GM18508 (cell line): ENCODE measurements around the gene UBE2R2.
"Not testable (repeated sequence)": the region's sequence is repeated elsewhere in the genome, so short reads cannot be mapped to it uniquely, and the experiment has no call there.

Experiments
- ATAC-seq: cut with Tn5 transposase; IDR thresholded peaks from one replicate; pipeline ENCODE4 v1.9.1; 2021; ENCODE audit warnings: moderate number of reproducible peaks; ENCODE audit not compliant: insufficient read depth, unreplicated experiment

Gene UBE2R2

GRCh38 chr9:33816327-33817252, at the start of gene UBE2R2:
Gene UBE2R2, plus strand, starts transcription at chr9:33817160. Its CDS starts 598 bp downstream, at chr9:33817758.
- peak; percentile 45 for ATAC-seq

DNA sequence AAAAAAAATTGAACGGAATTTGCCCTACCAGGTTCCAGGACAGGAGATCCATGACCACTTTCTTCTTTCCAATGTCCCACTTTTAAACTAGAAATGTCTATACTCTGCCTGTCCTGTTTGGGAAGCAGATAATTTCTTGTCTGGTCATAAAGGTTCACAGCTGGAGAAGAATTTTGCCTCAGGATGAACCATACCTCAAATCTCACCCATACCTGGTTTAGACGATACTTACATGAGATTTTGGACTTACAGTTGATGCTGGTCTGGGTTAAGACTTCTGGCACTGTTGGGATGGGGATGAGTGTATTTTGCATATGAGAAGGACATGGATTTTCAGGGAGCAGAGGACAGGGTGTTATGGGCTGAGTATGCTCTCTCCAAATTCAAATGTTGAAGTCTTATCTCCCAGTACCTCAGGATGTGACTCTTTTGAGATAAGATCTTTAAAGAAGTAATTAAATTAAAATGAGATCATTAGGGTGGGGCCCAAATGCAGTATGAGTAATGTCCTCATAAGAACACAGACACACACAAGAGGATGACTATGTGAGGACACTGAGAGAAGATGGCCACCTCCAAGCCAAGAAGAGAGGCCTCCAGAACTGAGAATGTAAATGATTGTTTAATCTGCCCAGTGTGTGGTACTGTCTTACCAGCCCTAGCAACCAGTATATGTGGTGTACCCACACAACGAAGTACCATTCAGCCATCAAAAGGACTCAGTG, 46.6 kb upstream of the UBE2R2 start:
- ATAC-seq: not testable (repeated sequence)

GRCh38 chr9:33773135-33773534, 43.8 kb upstream of the UBE2R2 start:
- ATAC-seq: not testable (repeated sequence)

- ATAC-seq: not testable (repeated sequence)
Observed at GRCh38 chr9:33774074-33774659, 42.8 kb upstream of the UBE2R2 start.

DNA sequence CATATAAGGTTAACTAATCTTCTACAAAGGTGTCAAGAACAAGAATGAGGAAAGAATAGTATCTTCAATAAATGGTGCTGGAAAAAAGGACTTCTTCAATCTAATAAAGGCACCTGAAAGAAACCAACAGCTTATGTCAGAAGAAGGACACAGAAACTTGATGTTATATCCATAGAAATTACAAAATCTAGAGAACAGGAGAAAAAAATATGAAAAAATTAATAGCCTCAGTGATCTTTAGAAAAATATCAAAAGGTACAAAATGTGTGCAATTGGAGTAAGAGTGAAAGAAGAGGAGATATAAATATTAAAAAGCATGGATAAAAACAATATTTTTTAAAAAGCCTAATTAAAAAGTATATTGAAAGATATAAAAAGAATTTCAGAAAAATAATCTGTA, 40.4 kb upstream of the UBE2R2 start:
- ATAC-seq: no peak

DNA sequence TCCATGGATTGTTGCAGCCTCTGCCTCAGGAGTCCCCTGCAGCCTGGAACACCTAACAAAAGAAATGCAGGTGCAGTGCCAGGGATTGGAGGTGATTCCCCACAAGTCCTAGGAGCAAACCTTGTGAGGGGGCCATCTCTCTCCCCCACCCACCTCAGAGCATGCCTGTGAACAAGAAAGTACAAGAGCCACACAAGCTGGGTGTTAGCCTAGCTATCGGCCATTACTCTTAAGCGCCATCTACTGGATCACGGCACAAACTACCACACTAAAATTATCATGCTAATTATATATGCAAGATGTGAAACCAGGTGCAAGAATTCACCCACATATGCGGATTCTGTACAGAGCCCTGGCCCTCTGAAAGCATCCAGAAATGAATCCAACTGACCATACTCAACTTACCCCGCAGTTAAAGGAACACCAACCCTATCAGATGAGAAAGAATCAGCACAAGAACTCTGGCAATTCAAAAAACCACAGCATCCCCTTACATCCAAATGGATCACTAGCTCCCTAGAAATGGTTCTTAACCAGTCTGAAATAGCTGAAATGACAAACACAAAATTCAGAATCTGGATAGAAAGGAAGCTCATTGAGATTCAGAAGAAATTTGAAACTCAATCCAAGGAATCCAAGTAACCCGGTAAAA, 38.1 kb upstream of the UBE2R2 start:
- peak; percentile 59 for ATAC-seq

DNA sequence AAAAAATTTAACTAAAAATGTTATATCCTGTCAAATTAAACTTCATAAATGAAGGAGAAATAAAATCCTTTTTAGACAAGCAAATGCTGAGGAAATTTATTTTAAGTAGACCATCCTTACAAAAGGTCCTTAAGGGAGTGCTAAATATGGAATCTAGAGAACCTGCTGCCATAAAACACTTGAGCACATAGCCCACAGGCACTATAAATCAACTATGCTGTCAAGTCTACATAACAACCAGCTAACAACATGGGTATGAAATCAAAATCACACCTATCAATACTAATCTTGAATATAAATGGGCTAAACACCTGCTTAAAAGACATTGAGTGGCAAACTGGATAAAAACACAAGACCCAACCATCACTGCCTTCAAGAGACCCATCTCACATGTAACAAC, 36.7 kb upstream of the UBE2R2 start:
- no peak for ATAC-seq

DNA sequence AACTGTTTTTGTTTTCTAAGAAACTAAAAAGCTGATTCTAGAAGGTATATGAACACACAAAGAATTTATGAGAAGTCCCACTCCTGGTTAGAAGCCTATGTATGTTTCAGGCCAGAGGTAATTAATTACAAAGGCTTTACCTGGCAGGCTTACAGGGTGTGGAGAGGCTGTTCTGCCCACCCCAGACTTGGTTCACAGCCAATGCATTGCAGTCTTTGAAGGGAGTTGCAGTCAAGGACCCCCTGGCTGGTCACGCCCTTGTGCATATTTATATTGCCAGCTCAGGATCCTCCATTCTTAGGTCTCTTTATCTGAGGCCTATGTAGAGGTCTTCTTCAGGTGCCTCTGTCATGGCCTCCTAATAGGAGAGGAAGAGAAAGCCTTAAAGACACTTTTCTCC, 35.2 kb upstream of the UBE2R2 start:
- no peak for ATAC-seq

GRCh38 chr9:33782395-33783152, 34.4 kb upstream of the UBE2R2 start:
- ATAC-seq: no peak

DNA sequence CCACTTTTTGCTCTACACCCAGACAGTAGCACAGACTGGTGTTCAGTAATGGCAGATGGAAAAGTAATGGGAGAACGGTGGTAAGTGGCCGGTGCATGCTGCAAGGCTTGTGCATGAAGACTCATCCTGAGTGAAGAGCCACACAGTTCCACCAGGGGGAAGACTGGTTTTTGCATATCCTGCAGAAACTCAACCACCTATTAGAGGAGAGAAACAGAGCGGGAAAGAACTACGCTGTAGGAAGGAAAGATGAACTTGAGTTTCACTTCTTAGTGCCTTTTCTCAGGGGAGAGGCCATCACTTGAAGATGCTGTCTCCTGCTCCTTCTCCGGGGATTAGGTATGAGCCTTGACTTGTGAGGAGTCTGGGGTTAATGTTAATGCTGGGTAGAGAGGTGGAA, 31.0 kb upstream of the UBE2R2 start:
- no peak for ATAC-seq

DNA sequence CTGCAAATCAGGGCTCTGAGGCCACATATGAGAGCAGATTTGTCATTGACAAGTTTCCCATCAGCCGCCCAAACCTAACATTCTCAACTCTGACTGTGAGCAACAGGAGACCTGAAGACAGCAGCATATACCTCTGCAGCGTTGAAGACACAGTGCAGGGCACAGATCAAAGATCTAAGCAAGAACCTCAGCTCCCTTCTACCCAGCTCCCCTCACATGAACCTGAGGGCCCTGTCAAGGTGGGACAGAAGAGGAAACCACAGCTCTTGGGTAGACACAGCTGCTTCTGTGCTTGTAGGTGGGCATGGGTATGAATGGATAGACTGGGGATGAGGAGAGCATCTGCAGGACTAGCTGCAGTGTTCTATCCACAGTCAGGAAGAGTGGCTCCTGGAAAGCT, 30.3 kb upstream of the UBE2R2 start:
- no peak for ATAC-seq

DNA sequence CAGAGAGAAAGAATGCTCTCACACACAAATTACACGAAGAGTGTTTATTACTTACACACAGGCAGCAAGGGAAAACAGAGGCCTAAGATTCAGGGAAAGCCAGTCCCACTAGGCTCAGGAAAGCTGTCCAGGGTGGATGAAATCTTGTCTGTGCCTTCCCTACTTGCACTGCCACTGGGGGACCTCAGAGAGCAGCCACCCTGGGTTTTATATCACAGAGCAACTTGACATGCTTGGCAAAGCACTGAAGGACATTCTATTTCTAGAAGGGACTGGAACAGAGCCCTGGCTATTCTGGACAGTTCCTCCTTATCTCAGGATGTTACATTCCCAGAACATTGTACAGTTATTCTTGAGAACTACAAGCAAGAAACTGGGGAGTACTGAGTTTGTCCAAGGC, 29.1 kb upstream of the UBE2R2 start:
- no peak for ATAC-seq

DNA sequence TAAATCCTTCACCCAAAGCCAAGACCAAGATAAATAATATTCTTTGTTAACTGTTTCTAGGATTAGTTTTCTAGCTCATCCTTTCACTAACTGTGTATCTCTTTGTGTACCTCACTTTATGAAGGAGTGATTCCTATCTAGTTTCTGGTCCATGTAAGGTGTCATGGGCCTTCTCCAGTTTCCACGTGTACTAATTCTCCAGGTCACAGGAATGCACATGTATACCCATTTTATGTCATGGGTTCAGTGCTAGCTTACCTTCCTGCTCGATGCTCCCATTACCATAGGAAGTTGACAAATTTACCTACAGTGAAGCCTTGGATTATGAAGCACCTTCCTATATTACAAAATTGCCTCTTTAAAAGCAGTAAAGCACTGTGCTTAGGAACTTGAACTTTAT, 27.5 kb upstream of the UBE2R2 start:
- not testable (repeated sequence) for ATAC-seq

- no peak for ATAC-seq
Observed at GRCh38 chr9:33791117-33791516, 25.8 kb upstream of the UBE2R2 start.

- not testable (repeated sequence) for ATAC-seq
Observed at GRCh38 chr9:33793496-33793895, 23.5 kb upstream of the UBE2R2 start.

- ATAC-seq: no peak
Observed at GRCh38 chr9:33794560-33794959, 22.4 kb upstream of the UBE2R2 start.

DNA sequence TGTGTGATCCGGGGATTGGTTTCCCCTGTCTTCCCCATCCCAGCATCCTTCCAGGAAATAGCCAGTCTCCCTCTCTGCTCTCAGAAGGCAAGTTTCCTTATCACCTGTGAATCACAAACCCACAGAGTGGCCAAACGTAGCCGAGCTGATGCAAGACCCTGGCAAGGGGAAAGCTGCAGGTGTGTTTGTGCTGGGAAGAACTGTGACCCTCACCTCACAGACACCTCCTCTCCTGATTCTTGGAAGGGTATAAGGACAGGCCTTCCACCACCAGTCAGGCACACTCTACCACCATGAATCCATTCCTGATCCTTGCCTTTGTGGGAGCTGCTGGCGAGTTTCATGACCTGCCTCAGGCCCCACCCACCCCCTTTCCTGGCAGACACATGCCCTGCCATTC, 21.7 kb upstream of the UBE2R2 start, which contains the start of gene PRSS3:
PRSS3 (plus strand) TSS at position 281 of the 400 bp plus-strand sequence; CDS start at position 294, 13 bp downstream.
- ATAC-seq: no peak

DNA sequence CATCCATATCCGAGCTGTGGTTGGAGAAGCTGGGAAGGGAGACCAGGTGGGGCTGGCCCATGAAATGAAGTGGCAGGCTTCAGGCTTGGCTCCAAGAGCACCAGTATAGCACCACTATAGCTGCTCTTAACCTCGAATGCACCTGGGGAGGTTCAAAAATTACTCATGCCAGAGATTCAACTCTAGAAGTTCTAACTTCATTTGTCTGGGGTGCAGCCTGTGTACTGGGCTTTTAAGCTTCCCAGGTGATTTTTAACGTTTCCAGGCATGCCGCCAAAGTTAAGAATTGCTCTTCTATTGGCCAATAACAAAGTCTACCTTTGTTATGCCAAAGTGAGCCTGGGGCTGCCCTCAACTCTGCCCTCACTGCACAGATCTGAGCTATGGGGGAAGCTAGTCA, 21.1 kb upstream of the UBE2R2 start:
- ATAC-seq: no peak

DNA sequence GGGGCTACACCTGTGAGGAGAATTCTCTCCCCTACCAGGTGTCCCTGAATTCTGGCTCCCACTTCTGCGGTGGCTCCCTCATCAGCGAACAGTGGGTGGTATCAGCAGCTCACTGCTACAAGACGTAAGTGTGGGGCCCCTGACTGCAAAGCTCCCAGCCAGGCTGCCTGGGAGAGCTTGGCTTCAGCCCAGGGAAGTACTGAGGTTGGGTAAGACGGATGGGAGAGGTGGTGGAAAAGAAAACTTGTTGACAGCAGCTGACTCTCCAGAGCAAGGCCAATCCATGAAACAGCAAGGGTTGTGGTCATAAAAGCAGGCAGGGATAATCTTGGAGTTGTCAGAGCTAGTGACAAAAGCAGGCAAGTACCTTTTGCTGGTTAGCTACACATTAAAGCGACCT, 20.3 kb upstream of the UBE2R2 start:
- ATAC-seq: not testable (repeated sequence)

DNA sequence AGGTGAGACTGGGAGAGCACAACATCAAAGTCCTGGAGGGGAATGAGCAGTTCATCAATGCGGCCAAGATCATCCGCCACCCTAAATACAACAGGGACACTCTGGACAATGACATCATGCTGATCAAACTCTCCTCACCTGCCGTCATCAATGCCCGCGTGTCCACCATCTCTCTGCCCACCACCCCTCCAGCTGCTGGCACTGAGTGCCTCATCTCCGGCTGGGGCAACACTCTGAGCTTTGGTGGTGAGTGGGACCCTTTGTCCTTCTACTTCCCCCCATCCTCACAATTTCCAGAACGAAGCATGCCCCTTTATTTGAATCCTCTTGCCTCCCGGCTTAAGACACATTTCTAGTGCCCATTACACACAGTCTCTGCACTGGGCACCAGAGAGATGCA, 19.1 kb upstream of the UBE2R2 start:
- ATAC-seq: no peak
